Measurements from ENCODE around the gene WDR4. TPM values are rescaled to one million over a fixed set of nuclear protein-coding genes. Genes with fewer than 3 reads are reported as not detected.

WDR4 gene
- total and polyA plus RNA-seq, 10 of the 15 experiments (the other 5 are each of a cell fraction or from before 2014, with no cell fraction given) = 2.1 to 45.3 (median 18.7) TPM

- no peak for TF ChIP-seq FOXM1 (IDR thresholded peaks at IDR 0.05; ENCODE audit: low read depth, low read length)
- TF ChIP-seq ELK1 (IDR thresholded peaks at IDR 0.05; ENCODE audit: low read depth, low read length) = no peak
- no peak for TF ChIP-seq ZSCAN29 (IDR thresholded peaks at IDR 0.05)
- no peak for TF ChIP-seq ESRRA (IDR thresholded peaks at IDR 0.05; ENCODE audit: low read length)
- TF ChIP-seq FOXK2 (IDR thresholded peaks at IDR 0.05) = peak; percentile 96
- no peak for TF ChIP-seq FOS (IDR thresholded peaks at IDR 0.05; ENCODE audit: borderline replicate concordance, extremely low read depth, insufficient read length)
- TF ChIP-seq YY1 (IDR thresholded peaks at IDR 0.05; ENCODE audit: low read depth, low read length) = peak; percentile 91
- TF ChIP-seq ZNF384 (IDR thresholded peaks at IDR 0.05; ENCODE audit: borderline replicate concordance, low read depth, low read length) = no peak
- TF ChIP-seq NFIC (IDR thresholded peaks at IDR 0.05; ENCODE audit: low read depth, low read length) = no peak
- TF ChIP-seq SRF (IDR thresholded peaks at IDR 0.05; ENCODE audit: low read depth in 2 of 2, low read length in 2 of 2) = peak in 1 of 2 experiments; percentile 83; a peak in 2 of 4 replicates
- peak; percentile 45; the same call in 1 of the 2 replicates for TF ChIP-seq RUNX3 (IDR thresholded peaks at IDR 0.05; ENCODE audit: low read length)
- no peak for TF ChIP-seq IRF3 (IDR thresholded peaks at IDR 0.05)
- peak; percentile 87; the same call in 1 of the 2 replicates for TF ChIP-seq JUND (IDR thresholded peaks at IDR 0.05; ENCODE audit: low read depth, low read length)
- TF ChIP-seq GABPA (IDR thresholded peaks at IDR 0.05; ENCODE audit: low read depth) = peak; percentile 48; the same call in 1 of the 2 replicates
- 0 out of 2 replicates have a peak, but pooled peaks have one; percentile 9 for TF ChIP-seq IRF5 (IDR thresholded peaks at IDR 0.05; ENCODE audit: borderline replicate concordance)
- TF ChIP-seq NFYB (IDR thresholded peaks at IDR 0.05; ENCODE audit: insufficient read depth, low read depth, low read length) = peak; percentile 88
- TF ChIP-seq MAX (IDR thresholded peaks at IDR 0.05; ENCODE audit: low read depth, low read length) = peak; percentile 99
- TF ChIP-seq PBX3 (IDR thresholded peaks at IDR 0.05; ENCODE audit: insufficient replicate concordance, low read depth, low read length) = no peak
- TF ChIP-seq TCF3 (IDR thresholded peaks at IDR 0.05; ENCODE audit: borderline replicate concordance, insufficient read depth, low read depth, low read length) = 0 out of 2 replicates have a peak, but pooled peaks have one; percentile 11
- peak; percentile 88 for TF ChIP-seq SP1 (IDR thresholded peaks at IDR 0.05; ENCODE audit: low read depth, low read length)
- no peak for TF ChIP-seq E4F1 (IDR thresholded peaks at IDR 0.05; ENCODE audit: borderline replicate concordance, partially characterized antibody)
- TF ChIP-seq TAF1 (IDR thresholded peaks at IDR 0.05; ENCODE audit: borderline replicate concordance, low read depth, low read length) = peak; percentile 99
- no peak for TF ChIP-seq RBBP5 (conservative IDR thresholded peaks at IDR 0.05)
These were observed at the start of gene WDR4 (continued) for GRCh38 chr21:42878993-42879787.
